ENCODE data around the gene ELL2. TPM values are rescaled to one million over a fixed set of nuclear protein-coding genes. Genes with fewer than 3 reads are reported as not detected.
"Not testable (repeated sequence)": the region's sequence is repeated elsewhere in the genome, so short reads cannot be mapped to it uniquely, and the experiment has no call there.

Gene ELL2
- total and polyA plus RNA-seq, 2 donors, result 14.1 to 30.2 TPM

- no peak for DNase-seq (ENCODE audit: extremely low spot score)
- Histone ChIP-seq H3K27ac (ENCODE audit: low read depth) (no peak overlapping the region), H3K4me1 (ENCODE audit: insufficient read depth) (no peaks in the 10 kb centered on the region), H3K4me3 (ENCODE audit: low read depth, low read length) (no peak overlapping the region), H3K36me3 (ENCODE audit: insufficient read depth) (no peaks in the 10 kb centered on the region)
- WGBS, result 96% methylated on average over 4 of the region's 4 CpGs
Measured at GRCh38 chr5:95910521-95910920, 51.1 kb downstream of the ELL2 start.

- 91% methylated on average over 1 of the region's 1 CpG for WGBS
- H3K36me3 ChIP-seq (ENCODE audit: insufficient read depth), result no peaks in the 10 kb centered on the region
- no peak overlapping the region for H3K27ac ChIP-seq (ENCODE audit: low read depth)
- H3K4me1 ChIP-seq (ENCODE audit: insufficient read depth), result no peaks in the 10 kb centered on the region
- H3K4me3 ChIP-seq (ENCODE audit: low read depth, low read length), result no peak overlapping the region
- DNase-seq (ENCODE audit: extremely low spot score), result no peak
Measured at GRCh38 chr5:95909738-95910137, 51.9 kb downstream of the ELL2 start.

- Histone ChIP-seq H3K4me1 (ENCODE audit: insufficient read depth) (no peaks in the 10 kb centered on the region), H3K4me3 (ENCODE audit: low read depth, low read length) (no peak overlapping the region), H3K36me3 (ENCODE audit: insufficient read depth) (no peaks in the 10 kb centered on the region), H3K27ac (ENCODE audit: low read depth) (no peak overlapping the region)
- no peak for DNase-seq (ENCODE audit: extremely low spot score)
Measured at GRCh38 chr5:95908799-95909198, 52.9 kb downstream of the ELL2 start.

- WGBS, result 87% methylated on average over 5 of the region's 5 CpGs
- no peak overlapping the region for H3K4me3 ChIP-seq (ENCODE audit: low read depth, low read length)
- H3K27ac ChIP-seq (ENCODE audit: low read depth), result no peak overlapping the region
- no peaks in the 10 kb centered on the region for H3K4me1 ChIP-seq (ENCODE audit: insufficient read depth)
- H3K36me3 ChIP-seq (ENCODE audit: insufficient read depth), result no peaks in the 10 kb centered on the region
- DNase-seq (ENCODE audit: extremely low spot score), result no peak
Measured at GRCh38 chr5:95907740-95908706, 53.6 kb downstream of the ELL2 start.

- H3K27ac ChIP-seq (ENCODE audit: low read depth), result no peak overlapping the region
- no peaks in the 10 kb centered on the region for H3K4me1 ChIP-seq (ENCODE audit: insufficient read depth)
- no peak overlapping the region for H3K4me3 ChIP-seq (ENCODE audit: low read depth, low read length)
- DNase-seq (ENCODE audit: extremely low spot score), result no peak
- no peaks in the 10 kb centered on the region for H3K36me3 ChIP-seq (ENCODE audit: insufficient read depth)
- 86% methylated on average over 5 of the region's 5 CpGs for WGBS
Measured at GRCh38 chr5:95907067-95907705, 54.5 kb downstream of the ELL2 start.

- 84% methylated on average over 3 of the region's 3 CpGs for WGBS
- DNase-seq (ENCODE audit: extremely low spot score); H3K4me1 ChIP-seq (ENCODE audit: insufficient read depth); H3K36me3 ChIP-seq (ENCODE audit: insufficient read depth); H3K27ac ChIP-seq (ENCODE audit: low read depth); H3K4me3 ChIP-seq (ENCODE audit: low read depth, low read length): not testable (repeated sequence)
Measured at GRCh38 chr5:95906398-95906797, 55.3 kb downstream of the ELL2 start.

GRCh38 chr5:95904827-95905226, 56.8 kb downstream of the ELL2 start:
- H3K4me3 ChIP-seq (ENCODE audit: low read depth, low read length), result no peak overlapping the region
- WGBS, result 95% methylated on average over 5 of the region's 5 CpGs
- no peaks in the 10 kb centered on the region for H3K36me3 ChIP-seq (ENCODE audit: insufficient read depth)
- H3K27ac ChIP-seq (ENCODE audit: low read depth), result no peak overlapping the region
- H3K4me1 ChIP-seq (ENCODE audit: insufficient read depth), result no peaks in the 10 kb centered on the region
- no peak for DNase-seq (ENCODE audit: extremely low spot score)

GRCh38 chr5:95903838-95904237, 57.8 kb downstream of the ELL2 start:
- WGBS, result 94% methylated on average over 4 of the region's 4 CpGs
- no peak overlapping the region for H3K4me3 ChIP-seq (ENCODE audit: low read depth, low read length)

GRCh38 chr5:95901676-95902627, 59.7 kb downstream of the ELL2 start:
- Histone ChIP-seq H3K4me3 (ENCODE audit: low read depth, low read length) (no peak overlapping the region), H3K4me1 (ENCODE audit: insufficient read depth) (no peaks in the 10 kb centered on the region), H3K27ac (ENCODE audit: low read depth) (no peak overlapping the region), H3K36me3 (ENCODE audit: insufficient read depth) (peaks cover 2% of the 10 kb centered on the region)
- 94% methylated on average over 11 of the region's 11 CpGs for WGBS
- DNase-seq (ENCODE audit: extremely low spot score), result no peak

More at GRCh38 chr5:95903838-95904237, 57.8 kb downstream of the ELL2 start:
- H3K36me3 ChIP-seq (ENCODE audit: insufficient read depth), result no peaks in the 10 kb centered on the region
- DNase-seq (ENCODE audit: extremely low spot score), result no peak
- no peaks in the 10 kb centered on the region for H3K4me1 ChIP-seq (ENCODE audit: insufficient read depth)
- no peak overlapping the region for H3K27ac ChIP-seq (ENCODE audit: low read depth)

GRCh38 chr5:95900383-95900958, 61.2 kb downstream of the ELL2 start:
- H3K36me3 ChIP-seq (ENCODE audit: insufficient read depth), result peaks cover 4% of the 10 kb centered on the region
- no peak for DNase-seq (ENCODE audit: extremely low spot score)
- H3K27ac ChIP-seq (ENCODE audit: low read depth), result no peak overlapping the region
- H3K4me3 ChIP-seq (ENCODE audit: low read depth, low read length), result no peak overlapping the region
- no peaks in the 10 kb centered on the region for H3K4me1 ChIP-seq (ENCODE audit: insufficient read depth)
- WGBS, result 48% methylated on average over 4 of the region's 4 CpGs

GRCh38 chr5:95899829-95900228, 61.8 kb downstream of the ELL2 start:
- no peak for DNase-seq (ENCODE audit: extremely low spot score)
- Histone ChIP-seq H3K4me1 (ENCODE audit: insufficient read depth) (no peaks in the 10 kb centered on the region), H3K4me3 (ENCODE audit: low read depth, low read length) (no peak overlapping the region), H3K36me3 (ENCODE audit: insufficient read depth) (peaks cover 7% of the 10 kb centered on the region), H3K27ac (ENCODE audit: low read depth) (no peak overlapping the region)
- 71% methylated on average over 3 of the region's 3 CpGs for WGBS

- Histone ChIP-seq H3K4me1 (ENCODE audit: insufficient read depth) (no peaks in the 10 kb centered on the region), H3K36me3 (ENCODE audit: insufficient read depth) (peaks cover 7% of the 10 kb centered on the region), H3K4me3 (ENCODE audit: low read depth, low read length) (no peak overlapping the region), H3K27ac (ENCODE audit: low read depth) (no peak overlapping the region)
- no peak for DNase-seq (ENCODE audit: extremely low spot score)
- WGBS, result 51% methylated on average over 1 of the region's 1 CpG
Measured at GRCh38 chr5:95899006-95899405, 62.6 kb downstream of the ELL2 start.

GRCh38 chr5:95895771-95896170, 65.9 kb downstream of the ELL2 start:
- Histone ChIP-seq H3K36me3 (ENCODE audit: insufficient read depth) (peaks cover 9% of the 10 kb centered on the region), H3K4me1 (ENCODE audit: insufficient read depth) (no peaks in the 10 kb centered on the region), H3K27ac (ENCODE audit: low read depth) (no peak overlapping the region), H3K4me3 (ENCODE audit: low read depth, low read length) (no peak overlapping the region)
- DNase-seq (ENCODE audit: extremely low spot score), result no peak
- WGBS, result 84% methylated on average over 5 of the region's 5 CpGs

Measured in urinary bladder (tissue), 4 donors.